Stimulated activated CD4-positive, alpha-beta T cell treated with anti-CD3 and anti-CD28 coated beads, Interleukin-2, amount 100 ng/mL, for 4 hours (primary cell): ENCODE results near the gene TAGLN2.

Experiments
- DNase-seq: peaks from one replicate; pipeline ENCODE4 v3.0.0-alpha.2; 2020; ENCODE audit warnings: low read depth

The TAGLN2 gene

DNA sequence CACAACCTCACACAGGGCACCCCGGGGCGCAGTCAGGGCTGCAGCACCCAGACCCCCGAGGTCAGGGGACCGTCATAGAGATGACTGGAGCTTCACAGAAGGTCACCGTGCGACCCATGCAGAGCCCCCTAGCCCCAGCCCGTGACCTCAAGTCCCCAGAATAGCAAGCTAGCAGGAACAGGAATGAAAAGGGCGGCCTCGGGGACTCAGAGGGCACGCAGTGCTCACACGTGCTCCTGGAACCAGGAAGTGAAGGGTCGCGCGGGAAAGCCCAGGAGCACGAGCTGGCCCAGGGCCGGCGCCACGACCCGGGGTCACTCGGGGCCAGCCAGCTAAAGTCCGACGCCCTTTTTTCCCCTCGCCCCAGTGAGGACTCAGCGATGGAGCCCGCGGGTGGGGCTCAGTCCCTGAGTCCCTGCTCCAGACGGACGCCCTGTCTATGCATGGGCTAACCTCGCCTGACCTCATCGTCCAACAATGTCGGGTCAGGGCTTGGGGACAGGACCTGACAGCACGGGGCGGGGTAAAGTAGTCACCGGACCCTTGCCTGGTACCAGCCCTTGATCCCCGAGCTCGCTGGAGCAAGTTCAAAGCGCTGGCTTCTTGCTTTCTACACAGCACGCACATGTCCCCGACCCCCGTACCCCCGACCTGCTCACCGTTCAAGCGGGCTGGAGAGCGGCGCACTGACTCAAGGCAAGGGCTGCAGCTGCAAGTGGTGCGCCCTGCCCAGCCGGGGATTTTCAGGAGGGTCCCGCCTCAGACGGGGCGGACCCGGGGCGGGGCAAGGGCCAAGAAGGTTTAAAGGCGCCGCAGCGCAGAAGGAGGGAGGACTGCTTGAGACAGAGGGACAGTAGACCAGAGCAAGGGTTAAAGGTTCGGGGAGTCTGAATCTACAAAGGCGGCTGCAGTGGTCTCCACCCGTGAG, at the start of gene TAGLN2:
TAGLN2 (minus strand) TSS at position 717 of the 928 bp plus-strand sequence. CDS start 4,998 bp downstream, outside the sequence.
- peak; percentile 81 for DNase-seq

DNA sequence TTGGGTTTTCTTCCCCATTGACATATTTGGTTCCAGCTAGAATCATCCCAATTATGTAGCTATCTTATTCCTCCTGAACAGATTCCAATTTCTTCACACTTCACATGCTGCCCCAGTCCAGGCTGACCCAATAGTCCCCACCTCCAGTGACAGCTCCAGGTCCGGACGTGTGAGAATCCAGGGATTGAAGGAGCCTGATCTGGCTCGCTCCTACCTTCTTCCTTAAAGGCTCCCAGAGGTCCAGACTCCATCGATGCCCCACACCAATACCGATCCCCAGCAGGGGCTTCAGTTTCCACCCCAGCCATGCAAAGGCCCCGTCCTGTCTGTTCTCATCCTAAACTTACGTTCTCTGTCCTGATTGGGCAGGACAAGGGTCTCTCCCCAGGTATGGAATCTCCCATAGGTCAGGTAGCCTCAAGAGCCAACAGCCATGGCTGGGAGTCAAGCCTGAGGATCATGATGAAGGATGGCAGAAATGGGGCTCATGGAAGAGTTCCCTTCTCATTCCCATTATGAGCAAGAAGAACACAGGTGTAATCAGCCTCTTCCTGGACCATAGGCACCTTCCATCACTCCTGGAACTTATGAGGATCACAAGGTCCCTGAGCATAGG, 49.2 kb upstream of the TAGLN2 start:
- no peak for DNase-seq

- DNase-seq: no peak
Measured at GRCh38 chr1:159973350-159973940, 48.1 kb upstream of the TAGLN2 start.

DNA sequence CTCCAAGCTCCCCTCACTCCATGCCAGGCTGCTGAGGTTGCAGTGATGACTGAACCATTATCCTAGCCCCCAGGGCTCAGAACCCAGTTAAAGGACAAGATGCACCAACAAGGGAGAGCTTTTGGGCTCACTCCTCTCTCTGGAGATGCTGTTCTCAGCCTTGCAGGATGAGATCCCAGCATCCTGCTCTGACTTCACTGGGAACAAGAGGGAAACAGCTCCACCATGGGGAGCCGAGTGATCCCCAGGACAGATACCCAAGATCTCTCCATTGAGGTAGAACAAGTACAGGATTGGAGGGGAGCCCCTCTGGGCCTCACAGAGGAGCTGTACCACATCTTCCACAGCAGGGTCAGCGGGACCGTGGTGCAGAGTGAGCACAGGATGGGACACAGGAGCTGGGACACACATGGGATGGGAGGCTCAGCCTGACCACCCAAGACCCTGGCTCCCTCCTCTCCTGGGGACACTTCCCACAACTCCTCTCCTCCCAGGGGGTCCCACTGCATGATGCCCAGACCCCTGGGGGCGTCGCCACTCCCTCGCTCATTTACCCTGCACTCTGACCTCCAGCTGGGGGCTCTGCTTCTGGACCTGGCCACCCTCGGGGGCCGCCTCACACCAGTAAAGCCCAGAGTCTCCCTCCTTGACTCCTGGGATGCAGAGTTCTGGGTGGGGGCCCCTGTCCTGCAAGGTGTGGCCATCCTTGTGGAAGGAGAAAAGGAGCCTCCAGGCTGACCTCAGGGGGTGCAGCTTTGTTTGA, 47.3 kb upstream of the TAGLN2 start:
- no peak for DNase-seq

GRCh38 chr1:159970932-159971342, 45.6 kb upstream of the TAGLN2 start:
- no peak for DNase-seq

DNA sequence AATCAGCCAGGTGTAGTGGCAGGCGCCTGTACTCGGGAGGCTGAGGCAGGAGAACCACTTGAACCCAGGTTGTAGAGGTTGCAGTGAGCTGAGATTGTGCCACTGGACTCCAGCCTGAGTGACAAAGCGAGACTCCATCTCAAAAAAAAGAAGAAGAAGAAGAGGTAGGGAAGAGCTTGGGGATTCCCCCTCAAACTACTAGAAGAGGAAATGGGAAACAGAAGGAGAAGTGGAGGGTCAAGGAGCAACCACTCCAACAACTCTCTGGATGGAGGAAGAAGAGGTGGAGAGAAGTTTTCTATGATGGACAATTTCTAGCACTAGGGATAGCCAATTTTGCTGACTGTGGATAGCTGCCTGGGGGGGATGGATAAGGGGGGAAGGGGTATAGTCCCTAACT, 43.6 kb upstream of the TAGLN2 start:
- DNase-seq: no peak

DNA sequence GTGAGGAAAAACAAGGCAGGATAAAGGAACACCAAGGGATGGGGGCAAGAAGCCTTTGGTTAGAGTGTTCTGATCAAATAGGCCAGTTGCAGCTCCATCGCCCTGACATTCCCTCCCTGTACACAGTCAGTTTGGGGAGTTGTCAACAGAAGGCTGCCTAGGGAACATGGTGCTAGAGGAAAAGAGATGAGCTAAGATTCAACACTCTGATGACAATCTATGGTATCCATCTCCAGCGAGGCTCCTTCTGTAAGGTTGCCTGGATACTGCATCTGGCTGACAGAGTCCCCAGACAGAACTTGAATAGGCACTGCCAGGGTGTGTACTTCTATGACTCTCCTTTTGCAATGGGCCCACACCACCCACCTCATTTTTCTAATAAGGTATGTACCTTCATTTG, 40.0 kb upstream of the TAGLN2 start:
- no peak for DNase-seq

GRCh38 chr1:159964144-159964543, 38.8 kb upstream of the TAGLN2 start:
- no peak for DNase-seq

- no peak for DNase-seq
Measured at GRCh38 chr1:159962176-159962575, 36.9 kb upstream of the TAGLN2 start.

DNA sequence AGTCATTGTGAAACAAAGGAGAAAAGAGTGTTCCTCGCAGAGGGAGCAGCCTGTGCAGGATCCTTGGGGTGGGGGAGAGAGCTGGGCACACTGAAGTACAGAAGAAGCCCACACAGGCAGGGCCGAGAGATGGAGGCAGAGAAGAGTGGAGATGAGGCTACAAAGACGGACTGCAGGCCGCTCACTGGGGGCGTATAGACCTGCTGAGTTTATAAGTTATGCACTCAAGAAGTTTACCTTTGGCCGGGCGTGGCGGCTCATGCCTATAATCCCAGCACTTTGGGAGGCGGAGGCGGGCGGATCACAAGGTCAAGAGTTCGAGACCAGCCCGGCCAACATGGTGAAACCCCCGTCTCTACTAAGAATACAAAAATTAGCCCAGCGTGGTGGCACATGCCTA, 36.3 kb upstream of the TAGLN2 start:
- DNase-seq: no peak

DNA sequence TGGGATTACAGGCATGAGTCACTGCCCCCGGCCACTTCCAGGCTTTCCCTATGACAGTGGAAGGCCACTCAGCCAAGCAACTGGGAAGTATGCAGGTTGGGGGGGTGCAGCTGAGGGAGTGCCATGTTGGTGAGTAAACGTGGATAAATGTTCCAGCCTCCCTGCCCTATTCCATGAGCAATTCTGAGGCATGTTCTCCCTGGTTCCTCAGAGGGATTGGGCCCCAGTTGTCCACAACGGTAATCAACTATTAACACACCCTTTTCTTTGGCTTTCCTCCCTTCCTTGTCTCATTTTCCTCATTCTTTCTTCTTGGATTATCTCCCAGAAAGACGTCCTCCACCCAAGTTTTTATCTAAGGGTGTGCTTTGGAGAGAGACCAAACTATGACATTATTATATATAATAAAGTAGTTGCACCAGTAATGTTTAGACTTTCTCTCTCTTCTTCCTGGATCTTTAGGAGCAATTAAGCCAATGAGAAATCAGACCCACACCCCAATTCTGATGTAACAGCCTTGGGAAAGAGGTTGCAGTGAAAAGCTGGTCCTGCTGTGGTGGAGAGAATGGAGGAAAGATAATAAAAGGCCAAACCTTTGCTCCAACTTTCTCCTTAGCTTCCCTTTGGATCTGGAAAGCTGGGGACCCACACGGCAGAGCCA, 35.5 kb upstream of the TAGLN2 start:
- DNase-seq: no peak

- no peak for DNase-seq
Measured at GRCh38 chr1:159959451-159959850, 34.1 kb upstream of the TAGLN2 start.

DNA sequence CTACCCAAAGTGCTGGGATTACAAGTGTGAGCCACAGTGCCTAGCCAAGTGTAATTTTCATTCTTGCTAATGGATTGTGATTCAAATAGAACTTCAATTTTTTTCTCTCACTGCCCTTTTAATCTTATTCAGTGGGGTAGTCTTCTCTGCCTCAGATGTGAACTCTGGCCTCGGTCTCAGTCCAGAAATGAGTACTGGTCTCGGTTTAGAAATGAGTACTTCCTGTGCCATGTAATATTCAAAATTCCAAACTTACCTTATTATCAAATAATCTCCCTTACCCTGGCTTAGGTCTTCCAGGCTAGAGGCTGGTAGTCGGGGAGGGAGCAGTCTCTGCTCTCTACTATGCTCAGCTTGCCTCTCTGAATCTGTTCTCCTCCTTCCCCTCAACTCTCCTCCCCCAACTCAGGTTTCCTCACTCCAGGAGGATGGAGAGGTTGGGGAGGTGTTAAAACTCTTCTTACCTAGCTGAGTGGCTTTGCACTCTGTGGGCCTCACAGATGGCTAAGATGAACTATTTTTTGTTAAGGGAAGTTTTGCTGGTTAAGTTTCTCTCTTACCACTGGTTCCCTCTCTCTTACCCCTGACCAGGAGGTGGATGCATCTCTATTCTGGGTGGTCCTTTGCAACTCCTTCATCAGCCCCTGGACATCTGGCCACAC, 33.5 kb upstream of the TAGLN2 start:
- no peak for DNase-seq

- DNase-seq: no peak
Measured at GRCh38 chr1:159957824-159958268, 32.5 kb upstream of the TAGLN2 start.

- DNase-seq: no peak
Measured at GRCh38 chr1:159955456-159955855, 30.1 kb upstream of the TAGLN2 start.

DNA sequence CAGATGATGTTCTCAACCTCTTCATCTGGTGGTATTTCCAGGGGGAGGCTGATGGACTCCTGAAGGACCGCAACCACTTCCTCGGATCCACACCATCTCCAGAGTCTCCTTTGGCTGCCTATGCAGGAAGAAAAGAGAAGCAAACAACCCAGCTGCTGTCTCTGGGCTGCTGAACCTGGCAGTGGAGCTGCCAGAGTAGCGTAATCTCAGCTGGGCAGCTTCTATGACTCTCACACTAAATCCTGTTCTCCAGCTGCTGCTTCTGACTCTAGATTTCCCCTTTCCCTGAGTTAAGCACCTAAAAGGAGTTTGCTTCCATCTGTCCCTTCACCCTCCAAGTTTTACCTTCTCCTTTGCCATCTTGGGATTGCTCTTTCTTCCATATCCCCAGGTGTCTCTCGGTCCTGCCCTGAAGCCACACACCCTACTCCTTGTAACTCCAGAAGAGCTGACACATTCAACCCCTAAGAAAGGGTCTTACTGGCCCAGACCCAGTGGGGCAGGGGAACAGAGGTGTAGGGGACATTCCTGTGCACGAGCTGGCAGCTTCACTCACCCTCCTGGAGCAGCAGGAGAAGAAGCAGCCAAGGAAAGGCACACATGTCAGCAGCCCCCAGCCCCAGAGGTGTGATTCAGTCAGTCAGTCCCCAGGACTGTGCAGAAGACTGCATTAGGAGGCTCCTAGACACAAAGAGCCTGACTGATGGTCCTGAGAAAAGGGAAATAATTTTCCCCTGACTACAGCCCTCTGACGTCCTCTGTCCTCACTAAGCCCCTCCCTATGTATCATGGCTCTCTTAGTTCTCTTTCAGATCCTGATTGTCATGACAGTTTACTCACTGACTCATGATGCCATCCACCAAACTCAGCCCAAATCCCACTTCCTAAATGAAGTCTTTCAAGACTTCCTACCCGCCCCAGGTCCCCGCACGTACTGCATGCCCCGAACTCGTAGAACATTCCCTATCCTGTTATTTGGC, 28.5 kb upstream of the TAGLN2 start, which contains the start of gene SLAMF9:
SLAMF9 (minus strand) TSS at position 702 of the 980 bp plus-strand sequence; CDS start at position 602, 100 bp downstream.
- DNase-seq: no peak

DNA sequence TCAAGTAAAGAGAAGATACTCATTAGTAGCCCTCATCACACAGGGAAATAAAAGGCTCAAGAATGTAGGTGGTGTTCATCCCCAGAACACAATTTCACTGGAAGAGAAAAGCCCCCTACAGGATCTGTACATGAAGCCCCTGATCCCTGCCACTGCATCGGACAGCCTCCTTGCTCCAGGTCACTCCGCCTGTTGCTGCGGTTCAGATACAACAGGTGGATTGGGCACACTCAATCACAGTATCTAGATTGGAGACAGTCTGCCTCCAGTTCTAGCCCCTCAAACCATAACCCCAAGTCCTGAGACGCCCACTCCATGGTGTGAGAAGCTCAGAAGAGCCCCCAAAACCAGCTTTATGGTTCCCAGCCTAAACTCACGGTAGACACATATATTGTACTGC, 27.6 kb upstream of the TAGLN2 start:
- DNase-seq: no peak

- no peak for DNase-seq
Measured at GRCh38 chr1:159951551-159951950, 26.2 kb upstream of the TAGLN2 start.

DNA sequence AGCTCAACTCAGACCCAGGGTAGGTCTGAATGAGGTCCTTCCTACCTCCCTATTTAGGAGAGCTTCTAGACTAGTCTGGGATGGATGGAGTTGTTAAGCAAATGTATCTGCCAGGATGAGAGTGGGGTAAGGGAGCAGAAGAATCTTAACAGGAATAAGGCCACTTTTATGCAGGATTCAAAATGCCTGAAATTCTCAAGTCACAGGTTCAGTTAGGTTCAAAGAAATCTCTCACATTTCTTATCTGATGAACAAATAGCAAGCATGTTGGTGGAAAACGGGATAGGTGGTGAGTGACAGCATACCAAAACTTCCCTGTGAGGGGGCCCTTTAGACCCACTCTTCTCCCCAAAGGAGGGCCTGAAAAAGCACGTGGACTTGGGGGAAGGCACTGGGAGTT, 25.7 kb upstream of the TAGLN2 start:
- DNase-seq: no peak

DNA sequence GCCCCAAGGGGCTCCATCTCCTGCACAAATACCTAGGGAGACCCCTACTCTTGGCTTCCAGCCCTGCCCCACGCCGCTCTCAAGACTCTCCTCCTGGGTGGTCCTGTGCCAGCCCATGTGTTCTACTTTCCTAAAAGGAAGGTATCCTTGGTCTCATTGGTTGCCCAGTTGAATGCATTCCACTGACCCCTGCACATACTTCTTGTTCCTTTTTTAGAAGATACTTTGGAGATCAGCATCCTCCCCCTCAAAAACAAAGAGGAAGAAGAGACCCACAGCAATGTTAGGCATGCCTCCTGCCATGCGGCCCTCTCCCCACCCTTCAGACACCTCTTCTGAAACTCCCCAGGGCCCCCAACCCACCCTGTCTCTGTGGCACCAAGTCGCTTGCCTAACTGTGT, 24.7 kb upstream of the TAGLN2 start:
- no peak for DNase-seq
